ENCODE measurements around the gene APBB2.
"Not testable (repeated sequence)": the region's sequence is repeated elsewhere in the genome, so short reads cannot be mapped to it uniquely, and the experiment has no call there.

APBB2 gene

GRCh38 chr4:40820101-40820500, 394.2 kb downstream of the APBB2 start:
- no peak for DNase-seq

- DNase-seq = not testable (repeated sequence)
Observed at GRCh38 chr4:40817157-40817556, 397.2 kb downstream of the APBB2 start.

- no peak for DNase-seq
Observed at GRCh38 chr4:40812856-40813255, 401.5 kb downstream of the APBB2 start.

- DNase-seq = no peak
Observed at GRCh38 chr4:40812386-40812785, 402.0 kb downstream of the APBB2 start.

- DNase-seq = no peak
Observed at GRCh38 chr4:40811956-40812355, 402.4 kb downstream of the APBB2 start.

- DNase-seq = no peak
Observed at GRCh38 chr4:40808926-40809457, 405.4 kb downstream of the APBB2 start.

- no peak for DNase-seq
Observed at GRCh38 chr4:40804598-40804997, 409.7 kb downstream of the APBB2 start.

GRCh38 chr4:40800064-40800463, 414.3 kb downstream of the APBB2 start:
- DNase-seq = no peak

- DNase-seq = no peak
Observed at GRCh38 chr4:40789771-40790170, 424.6 kb downstream of the APBB2 start.

GRCh38 chr4:40789031-40789430, 425.3 kb downstream of the APBB2 start:
- no peak for DNase-seq

GRCh38 chr4:40788331-40788730, 426.0 kb downstream of the APBB2 start:
- DNase-seq = no peak

- DNase-seq = no peak
Observed at GRCh38 chr4:40785727-40786126, 428.6 kb downstream of the APBB2 start.

- no peak for DNase-seq
Observed at GRCh38 chr4:40782876-40783275, 431.5 kb downstream of the APBB2 start.

GRCh38 chr4:40778090-40778489, 436.3 kb downstream of the APBB2 start:
- no peak for DNase-seq

GRCh38 chr4:40769266-40769665, 445.1 kb downstream of the APBB2 start:
- DNase-seq = no peak

- DNase-seq = no peak
Observed at GRCh38 chr4:40763228-40763716, 451.1 kb downstream of the APBB2 start.
